Midbrain (tissue), 1 donor: ENCODE data around the gene RSRC2.
"Not testable (repeated sequence)": the region's sequence is repeated elsewhere in the genome, so short reads cannot be mapped to it uniquely, and the experiment has no call there.

Experiments used
- DNase-seq: peaks from one replicate; lab custom pipeline; 2025; lab: John Stamatoyannopoulos, UW

Gene RSRC2

DNA sequence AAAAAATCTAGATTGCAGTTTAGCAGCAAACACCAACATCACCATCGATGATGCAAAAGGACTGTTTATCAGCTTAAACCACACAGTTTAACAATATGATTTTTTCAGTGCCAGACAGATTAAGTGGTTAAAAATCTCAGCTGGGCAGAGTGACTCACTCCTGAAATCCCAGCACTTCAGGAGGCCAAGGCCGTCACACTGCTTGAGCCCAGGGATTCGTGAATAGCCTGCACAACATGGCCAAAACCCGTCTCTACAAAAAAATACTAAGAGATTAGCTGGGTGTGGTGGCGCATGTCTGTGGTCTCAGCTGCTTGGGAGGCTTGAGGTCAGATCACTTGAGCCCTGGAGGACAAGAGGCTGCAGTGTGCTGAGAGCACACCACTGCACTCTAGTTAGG is 8.9 kb downstream of the RSRC2 start:
- DNase-seq, result no peak

DNA sequence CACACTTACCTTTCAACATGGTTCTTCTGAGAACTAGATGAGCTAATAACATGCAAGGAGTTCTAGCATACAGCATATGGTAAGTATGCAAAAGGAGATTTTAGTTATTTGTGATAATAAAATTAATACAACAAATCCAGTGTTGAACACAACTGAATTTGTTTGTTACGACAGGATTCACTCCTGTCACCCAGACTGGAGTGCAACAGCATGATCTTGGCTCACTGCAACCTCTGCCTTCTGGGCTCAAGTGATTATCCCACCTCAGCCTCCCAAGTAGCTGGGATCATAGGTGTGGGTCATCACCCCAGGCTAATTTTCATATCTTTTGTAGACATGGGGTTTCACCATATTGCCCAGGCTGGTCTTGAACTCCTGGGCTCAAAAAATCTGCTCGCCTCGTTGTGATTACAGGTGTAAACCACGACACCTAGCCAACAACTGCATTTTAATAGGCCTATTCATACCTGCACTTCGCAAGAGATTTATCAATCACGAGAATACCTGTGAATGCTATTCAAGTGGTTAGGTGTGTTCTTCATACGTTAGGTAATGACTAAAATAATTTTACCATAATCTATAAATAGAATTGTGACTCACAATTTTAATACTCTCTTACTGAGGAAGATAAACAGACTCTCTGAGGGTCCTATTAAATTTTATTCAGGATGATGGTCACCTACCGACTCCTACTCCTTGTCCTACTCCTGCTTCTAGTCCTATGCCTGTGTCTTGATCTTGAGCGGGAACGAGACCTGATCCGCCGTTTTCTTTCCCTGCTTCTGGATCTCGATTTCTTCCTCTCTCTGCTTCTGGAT is 10.0 kb downstream of the RSRC2 start:
- DNase-seq, result no peak

DNA sequence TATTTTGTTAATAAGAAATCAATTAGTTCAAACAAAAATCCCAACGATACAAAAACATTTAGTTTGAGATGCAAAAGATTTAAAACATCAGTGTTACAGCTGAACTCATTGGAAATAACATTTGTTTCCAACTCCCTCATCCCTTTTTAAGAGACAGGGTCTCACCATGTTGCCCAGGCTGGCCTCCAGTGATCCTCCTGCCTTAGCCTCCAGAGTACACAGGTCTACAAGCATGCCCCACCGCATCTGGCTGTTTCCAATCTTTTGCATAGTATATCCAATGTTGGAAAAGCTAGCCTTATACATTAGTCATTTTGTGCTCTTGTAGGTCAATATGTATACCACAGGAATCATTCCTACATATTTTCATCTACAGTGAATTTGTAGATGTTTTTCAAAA is 11.5 kb downstream of the RSRC2 start:
- DNase-seq, result no peak

DNA sequence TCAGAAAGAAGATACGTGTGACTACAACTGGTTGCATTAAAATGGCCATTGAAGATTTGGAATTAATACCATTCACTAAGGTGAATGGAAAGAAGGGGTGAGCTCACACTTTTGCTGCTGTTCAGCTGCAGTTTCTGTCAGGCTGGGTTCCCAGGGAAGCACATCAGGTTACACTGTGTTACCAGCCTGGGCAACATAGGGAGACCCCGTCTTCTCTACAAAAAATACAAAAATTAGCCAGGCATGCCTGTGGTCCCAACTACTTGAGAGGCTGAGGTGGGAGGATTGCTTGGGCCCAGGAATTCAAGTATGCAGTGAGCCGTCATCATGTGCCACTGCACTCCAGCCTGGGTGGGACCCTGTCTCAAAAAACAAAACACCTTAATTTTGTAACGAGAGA is 13.1 kb downstream of the RSRC2 start:
- no peak for DNase-seq

DNA sequence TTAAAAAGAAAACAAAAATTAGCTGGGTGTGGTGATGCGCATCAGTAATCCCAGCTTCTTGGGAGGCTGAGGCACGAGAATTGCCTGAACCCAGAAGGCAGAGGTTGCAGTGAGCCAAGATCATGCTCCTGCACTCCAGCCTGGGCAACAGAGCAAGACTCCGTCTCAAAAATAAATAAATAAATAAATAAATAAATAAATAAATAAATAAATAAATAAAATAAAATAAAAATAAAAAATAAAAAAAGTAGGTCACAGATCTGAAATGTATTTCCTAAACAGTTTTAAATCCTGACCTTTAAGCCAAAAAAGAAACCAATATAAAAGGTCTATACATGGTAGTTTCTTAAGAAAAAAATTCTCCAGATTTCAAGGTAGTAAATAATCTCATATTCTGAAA is 13.7 kb downstream of the RSRC2 start:
- DNase-seq, result not testable (repeated sequence)

DNA sequence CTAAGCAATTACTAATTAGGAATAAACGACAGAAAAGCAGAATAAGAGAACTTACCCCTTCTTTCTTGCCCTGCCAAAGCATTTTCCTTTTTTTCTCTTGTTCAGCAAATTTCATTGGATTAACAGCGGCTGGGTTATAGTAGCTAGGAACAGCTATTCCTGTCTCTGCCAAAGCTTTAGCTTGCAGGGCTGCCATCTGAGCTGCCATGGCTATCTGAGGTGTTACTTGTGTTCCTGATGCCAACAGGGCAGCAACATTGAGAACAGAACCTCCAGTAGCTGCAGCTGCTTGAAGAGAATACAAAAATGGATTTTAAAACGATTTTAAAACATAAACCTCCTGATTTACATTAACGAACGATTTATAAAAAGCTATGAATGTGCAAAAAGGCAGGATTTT is 18.6 kb downstream of the RSRC2 start:
- DNase-seq, result no peak

DNA sequence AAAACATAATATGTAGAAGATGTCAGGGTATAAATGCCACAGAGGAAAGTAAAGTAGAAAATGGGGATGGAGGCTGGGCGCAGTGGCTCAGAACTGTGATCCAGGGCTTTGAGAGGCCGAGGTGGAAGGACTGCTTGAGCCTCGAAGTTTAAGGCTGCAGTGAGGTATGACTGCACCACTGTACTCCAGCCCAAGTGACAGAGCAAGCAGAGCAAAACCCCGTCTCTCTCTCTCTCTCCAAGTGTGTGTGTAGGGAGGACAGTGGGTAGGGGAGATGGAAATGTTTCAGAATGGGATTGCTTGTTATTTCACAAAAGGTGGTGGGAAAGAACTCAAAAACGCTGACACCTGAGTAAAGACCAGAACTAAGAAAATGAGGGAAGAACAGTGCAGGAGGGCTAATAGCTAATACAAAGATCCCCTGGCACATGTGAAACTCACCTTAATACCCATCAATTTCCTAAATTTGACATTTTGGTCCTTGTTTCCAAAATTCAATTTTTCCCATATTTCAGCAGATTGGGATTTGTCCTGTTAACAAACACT is 20.3 kb downstream of the RSRC2 start:
- DNase-seq, result no peak

DNA sequence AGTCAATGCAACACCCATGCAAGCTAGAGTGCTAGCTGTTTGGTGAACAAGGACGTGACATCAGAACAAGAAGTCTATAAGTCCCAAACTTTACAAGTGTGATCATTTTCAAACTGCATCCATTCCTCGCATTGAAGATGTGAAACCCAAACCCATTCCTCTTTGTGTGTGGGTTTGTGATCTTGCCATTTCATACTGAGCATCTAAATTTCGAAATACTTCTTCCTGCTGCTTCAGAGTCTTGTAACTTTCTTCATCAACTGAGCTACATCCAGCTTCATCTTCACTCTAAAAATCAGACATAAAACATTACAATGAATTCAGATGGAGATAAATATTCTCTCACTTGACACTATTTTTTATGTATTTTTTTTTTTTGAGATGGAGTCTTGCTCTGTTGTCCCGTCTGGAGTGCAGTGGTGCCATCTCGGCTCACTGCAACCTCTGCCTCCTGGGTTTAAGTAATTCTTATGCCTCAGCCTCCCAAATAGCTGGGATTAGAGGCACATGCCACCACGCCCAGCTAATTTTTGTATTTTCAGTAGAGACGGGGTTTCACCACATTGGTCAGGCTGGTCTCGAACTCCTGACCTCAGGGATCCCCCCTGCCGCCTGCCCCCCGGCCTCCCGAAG is 21.2 kb downstream of the RSRC2 start:
- no peak for DNase-seq

DNA sequence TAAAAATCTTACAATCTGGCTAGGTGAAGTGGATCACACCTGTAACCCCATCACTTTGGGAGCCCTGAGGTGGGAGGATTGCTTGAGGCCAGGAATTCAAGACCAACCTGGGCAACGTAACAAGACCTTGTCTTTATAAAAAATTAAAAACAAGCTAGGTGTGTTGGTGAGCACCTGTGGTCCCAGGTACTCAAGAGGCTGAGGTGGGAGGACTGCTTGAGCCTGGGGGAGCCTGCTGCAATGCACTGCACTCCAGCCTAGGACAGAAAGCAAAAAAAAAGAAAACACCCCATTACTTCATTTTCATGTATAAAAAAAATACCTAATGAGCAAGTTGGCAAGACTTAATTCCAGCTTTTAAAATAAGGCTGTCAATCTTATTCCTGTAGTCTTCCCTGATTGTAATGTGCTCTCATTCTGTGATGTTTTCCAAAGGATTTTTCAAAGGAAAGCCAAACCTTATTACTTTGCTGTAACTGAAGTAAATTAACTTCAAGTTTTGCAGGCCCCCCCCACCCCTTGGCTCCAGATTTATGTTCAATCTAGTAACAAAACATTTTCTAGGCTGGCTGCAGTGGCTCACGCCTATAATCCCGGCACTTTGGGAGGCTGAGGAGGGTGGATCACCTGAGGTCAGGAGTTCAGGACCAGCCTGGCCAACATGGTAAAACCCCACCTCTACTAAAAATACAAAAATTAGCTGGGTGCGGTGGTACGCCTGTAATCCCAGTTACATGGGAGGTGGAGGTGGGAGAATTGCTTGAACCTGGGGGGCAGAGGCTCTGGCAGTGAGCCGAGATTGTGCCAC is 22.7 kb downstream of the RSRC2 start:
- no peak for DNase-seq

DNA sequence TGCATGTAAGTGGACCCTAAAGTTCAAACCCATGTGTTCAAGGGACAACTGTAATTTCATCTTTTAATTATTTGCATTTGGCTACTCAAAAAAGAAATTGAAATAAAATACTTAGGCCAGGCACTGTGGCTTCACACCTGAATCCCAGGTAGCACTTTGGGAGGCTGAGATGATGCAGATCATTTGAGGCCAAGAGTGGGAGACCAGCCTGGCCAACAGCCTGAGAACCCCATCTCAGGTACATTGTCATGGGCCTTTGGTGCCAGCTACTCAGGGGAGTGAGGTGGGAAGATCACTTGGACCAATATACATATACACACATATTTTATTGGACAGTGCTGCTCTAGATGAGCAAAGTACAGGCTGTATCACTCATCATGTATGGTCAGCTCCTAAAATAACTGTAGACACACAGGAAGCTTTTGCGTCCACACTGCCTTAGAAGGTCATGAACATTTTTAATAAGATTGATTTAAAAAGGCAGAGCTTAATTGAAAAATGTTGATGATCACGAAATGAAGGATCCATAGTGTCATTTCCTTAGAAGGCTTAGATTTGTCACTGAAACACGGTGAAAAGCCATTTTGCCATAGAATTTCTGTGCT is 23.5 kb downstream of the RSRC2 start:
- no peak for DNase-seq

DNA sequence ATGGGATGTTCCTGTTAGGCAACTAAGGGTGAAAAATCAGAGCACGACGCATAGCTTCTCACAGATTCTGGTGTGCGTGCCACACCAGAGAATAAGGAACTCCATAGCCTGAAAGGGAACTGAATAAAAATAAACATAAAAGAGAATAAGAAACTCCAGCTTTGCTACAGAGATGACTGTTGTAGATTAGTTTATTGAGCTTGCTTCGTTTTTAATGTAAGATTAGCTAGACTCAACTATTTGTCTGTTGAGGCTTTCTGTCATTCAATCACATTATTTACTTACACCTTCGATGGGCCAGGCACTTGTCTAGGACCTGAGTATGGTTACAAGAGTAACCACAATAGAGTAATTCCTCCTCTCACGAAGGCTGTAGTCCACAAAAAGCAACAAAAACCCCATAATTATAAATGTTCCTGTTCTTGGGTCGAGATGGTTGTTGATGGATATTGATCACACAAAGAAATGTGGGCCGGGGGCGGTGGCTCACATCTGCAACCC is 25.2 kb downstream of the RSRC2 start:
- DNase-seq, result no peak

DNA sequence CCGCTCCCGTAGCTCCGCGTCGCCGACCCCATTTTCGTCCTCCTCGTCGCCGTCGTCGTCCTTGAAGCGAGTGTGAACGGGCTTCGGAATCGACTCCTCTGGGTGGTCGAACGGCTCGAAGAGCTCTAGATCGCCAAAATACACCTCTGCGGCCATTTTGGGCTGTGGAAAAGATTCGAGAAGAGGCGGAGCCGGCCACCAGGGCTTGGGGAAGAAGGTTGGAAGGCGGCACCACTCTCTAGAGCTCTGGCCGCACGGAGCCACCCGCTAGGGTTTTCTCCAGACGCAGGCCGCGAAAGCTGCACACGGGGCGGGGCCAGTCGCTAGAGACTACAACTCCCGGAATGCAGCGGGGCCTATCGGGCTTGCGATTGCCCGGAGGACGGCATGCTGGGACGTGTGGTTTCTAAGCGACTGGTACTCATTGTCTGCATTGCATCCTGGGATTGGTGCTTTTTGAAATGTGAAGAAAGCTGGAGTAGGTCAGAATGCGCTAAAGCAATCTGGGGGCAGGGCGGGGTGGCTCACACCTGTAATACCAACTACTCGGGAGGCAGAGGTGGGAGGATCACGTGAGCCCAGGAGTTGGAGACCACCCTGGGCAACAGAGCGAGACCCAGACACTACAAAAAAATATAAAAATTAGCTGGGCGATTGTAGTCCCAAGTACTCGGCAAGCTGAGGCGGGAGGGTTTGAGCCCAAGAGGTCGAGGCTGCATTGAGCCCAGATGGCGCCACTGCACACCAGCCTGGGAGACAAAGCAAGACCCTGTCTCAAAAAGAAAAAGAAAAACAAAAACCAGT is 25.8 kb downstream of the RSRC2 start, which contains the start of gene ZCCHC8:
TSS of gene ZCCHC8 (minus strand) at position 248 of the 804 bp plus-strand sequence. CDS start at position 156, 92 bp downstream.
- DNase-seq, result peak; percentile 99

DNA sequence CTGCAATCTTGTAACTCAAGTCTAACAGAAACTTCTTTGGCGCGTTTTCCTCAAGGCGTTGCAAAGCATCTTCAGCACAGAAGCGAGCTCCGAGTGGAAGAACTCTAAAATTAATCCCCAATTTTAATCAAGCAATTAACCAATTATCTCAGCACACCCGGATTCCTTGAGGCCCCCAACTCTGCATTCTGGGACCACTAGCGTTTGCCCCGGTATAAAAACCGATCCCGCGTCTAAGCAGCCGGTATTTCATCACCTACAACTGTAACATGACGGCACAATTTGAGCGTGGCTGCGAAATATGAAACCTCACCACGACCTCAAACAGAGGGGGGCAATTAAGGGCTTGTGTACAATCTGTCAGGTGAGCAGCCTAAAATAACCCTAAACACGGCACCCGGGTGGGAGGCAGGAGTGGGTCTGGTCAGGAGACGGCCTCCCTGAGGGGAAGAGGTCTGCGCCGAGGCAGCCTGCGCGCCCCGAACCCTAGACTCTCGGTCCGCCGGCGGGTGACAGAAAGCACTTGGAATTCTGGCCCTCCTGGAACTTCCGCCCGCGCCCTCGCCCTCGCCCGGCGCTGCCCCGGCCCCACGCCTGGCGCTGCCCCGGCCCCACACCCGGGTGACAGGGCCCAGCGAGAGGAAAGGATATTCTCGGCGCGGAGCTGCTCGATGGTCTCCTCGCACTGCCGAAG is 26.6 kb downstream of the RSRC2 start:
- peak; percentile 50 for DNase-seq

DNA sequence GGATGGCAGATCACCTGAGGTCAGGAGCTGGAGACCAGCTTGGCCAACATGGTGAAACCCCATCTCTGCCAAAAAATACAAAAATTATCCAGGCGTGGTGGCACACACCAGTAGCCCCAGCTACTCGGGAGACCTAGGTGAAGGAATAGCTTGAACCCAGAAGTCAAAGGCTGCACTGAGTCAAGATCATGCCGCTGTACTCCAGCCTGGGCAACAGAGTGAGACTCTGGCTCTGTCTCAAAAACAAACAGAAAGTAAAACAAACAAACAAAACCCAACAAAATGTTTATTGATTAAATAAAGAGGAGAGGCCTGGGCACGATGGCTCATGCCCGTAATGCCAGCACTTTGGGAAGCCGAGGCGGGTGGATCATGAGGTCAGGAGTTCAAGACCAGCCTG is 31.5 kb downstream of the RSRC2 start:
- no peak for DNase-seq

DNA sequence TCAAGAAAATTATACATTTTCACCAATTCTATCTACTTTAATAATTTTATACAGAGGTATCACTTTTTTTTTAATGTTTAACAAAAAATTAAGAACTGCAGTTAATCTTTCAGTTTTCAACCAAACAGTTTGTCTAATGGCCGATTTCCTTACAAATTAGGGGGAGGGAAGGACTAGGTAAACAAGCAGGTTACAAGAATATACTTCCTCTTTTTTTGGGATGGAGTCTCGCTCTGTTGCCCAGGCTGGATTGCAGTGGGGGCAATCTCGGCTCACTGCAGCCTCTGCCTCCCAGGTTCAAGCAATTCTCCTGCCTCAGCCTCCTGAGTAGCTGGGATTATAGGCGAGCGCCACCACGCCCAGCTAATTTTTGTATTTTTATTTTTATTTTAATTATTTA is 33.5 kb downstream of the RSRC2 start:
- not testable (repeated sequence) for DNase-seq

DNA sequence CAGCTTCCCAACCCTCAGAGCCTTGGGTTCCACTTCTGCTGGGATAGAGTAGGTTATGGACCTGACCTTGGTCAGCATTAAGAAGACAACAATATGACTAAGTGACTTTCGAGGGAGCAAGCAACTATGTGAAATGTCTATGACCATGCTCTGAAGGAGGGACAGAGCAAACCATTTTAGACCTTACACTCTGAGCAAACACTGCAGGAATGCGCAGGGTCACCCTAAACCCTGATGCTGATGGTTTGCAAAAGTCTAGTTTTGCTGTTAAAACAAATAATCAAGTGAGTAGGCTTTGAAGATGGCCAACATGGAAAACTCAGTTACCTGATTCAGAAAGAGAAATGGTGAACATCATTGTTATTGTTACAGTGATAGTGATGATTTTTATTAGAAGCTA is 34.7 kb downstream of the RSRC2 start:
- no peak for DNase-seq

DNA sequence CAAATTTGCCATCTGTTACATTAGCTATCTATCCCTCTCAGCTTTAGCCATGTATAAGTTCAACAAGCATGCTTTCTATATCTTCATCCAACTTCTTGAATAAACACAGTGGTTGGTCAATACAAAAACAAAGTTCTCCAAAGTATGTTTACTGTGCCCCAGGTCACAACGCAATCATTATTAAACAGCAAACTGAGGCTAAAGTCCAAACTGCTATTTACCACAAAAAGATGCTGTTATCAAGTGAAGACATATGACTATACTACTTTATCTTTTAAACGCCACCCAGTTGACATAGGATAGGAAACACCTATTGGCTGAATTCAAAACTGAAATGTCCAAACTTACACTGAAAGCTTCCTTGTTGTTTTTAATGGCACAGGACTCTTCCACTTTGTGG is 37.7 kb downstream of the RSRC2 start:
- no peak for DNase-seq

DNA sequence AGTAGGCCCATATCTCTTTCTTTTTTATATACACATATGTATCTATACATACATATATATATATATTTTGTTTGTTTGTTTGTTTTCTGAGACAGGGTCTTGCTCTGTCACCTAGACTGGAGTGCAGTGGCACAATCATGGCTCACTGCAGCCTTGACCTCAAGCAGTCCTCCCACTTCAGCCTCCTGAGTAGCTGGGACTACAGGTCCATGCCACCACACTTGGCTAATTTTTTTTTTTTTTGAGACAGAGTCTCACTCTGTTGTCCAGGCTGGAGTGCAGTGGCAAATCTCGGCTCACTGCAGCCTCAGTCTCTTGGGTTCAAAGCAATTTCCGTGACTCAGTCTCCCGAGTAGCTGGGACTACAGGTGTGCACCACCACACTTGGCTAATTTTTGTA is 38.9 kb downstream of the RSRC2 start:
- not testable (repeated sequence) for DNase-seq

DNA sequence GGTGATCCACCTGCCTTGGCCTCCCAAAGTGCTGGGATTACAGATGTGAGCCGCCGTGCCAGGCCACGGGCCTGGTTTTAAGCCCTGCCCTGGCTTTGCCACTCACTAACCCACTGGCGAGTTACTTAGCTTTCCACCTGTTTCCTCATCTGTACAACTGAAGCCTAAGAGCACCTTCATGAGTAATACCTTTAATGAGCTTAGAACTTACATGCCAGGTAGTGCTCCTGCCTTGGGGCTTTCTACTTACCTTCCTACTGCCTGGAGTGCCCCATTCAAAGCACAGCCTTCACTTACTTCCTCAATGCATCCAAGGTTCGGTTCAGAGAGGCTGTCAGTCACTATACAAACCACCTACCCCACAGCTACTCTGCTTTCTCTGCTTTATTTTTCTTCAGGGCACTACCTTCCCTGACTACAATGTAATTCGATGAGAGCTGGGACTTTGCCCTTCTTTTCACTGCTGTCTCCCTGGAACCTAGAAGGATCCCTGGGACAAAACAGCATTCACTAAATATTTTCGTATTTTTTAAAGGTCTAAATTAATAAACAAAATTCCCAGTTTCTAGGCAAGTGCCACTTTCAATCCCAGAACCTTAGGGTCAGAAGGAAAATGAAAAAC is 39.8 kb downstream of the RSRC2 start:
- no peak for DNase-seq

DNA sequence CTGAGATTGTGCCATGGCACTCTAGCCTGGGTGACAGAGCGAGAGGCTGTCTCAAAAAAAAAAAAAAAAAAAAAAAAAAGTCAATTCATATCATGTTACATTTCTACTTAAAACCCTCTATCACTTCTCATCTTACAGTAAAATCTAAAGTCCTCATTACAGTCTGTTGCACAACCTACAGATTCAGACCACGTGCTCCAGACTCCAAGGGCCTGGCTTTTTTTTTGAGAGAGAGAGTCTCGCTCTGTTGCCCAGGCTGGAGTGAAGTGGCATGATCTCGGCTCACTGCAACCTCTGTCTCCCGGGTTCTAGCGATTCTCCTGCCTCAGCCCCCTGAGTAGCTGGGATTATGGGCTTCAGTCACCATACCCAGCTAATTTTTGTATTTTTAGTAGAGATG is 40.4 kb downstream of the RSRC2 start:
- not testable (repeated sequence) for DNase-seq
